22Rv1 (cell line): Measurements from ENCODE around the gene ATP8B3.
A peak's percentile ranks its signal among the peaks of the same experiment; 100 is the strongest.

Experiments
- H3K27ac ChIP-seq: fragments of 450-650 bp; 2 replicates; pipeline ENCODE4 v1.5.1; 2017
- CTCF ChIP-seq: fragments of 450-650 bp; IDR thresholded peaks from 2 replicates; pipeline ENCODE4 v1.5.1; 2017; ENCODE audit warnings: mild to moderate bottlenecking
- ZFX ChIP-seq: fragments of 450-650 bp; IDR thresholded peaks from 2 replicates; pipeline ENCODE4 v1.6.1; 2017; ENCODE audit warnings: antibody characterized with exemption, borderline replicate concordance

Gene ATP8B3

GRCh38 chr19:1770866-1771576 lies 41.1 kb downstream of the ATP8B3 start:
- H3K27ac ChIP-seq, result no peak overlapping the region
- TF ChIP-seq CTCF (no peak), ZFX (no peak)

GRCh38 chr19:1769645-1769985 lies 42.5 kb downstream of the ATP8B3 start:
- H3K27ac ChIP-seq, result no peak overlapping the region
- TF ChIP-seq CTCF (no peak), ZFX (no peak)

- TF ChIP-seq ZFX, result no peak
- TF ChIP-seq CTCF, result no peak
- H3K27ac ChIP-seq, result no peak overlapping the region
These were observed 43.0 kb downstream of the ATP8B3 start for GRCh38 chr19:1768918-1769644.

- TF ChIP-seq ZFX (no peak), CTCF (no peak)
These were observed 43.8 kb downstream of the ATP8B3 start for GRCh38 chr19:1768248-1768647.

GRCh38 chr19:1767464-1767933 lies 44.6 kb downstream of the ATP8B3 start:
- no peak overlapping the region for H3K27ac ChIP-seq
- no peak for TF ChIP-seq ZFX
- peak; percentile 98 for TF ChIP-seq CTCF

More at GRCh38 chr19:1768248-1768647, 43.8 kb downstream of the ATP8B3 start:
- no peak overlapping the region for H3K27ac ChIP-seq

- TF ChIP-seq CTCF, result no peak
- no peak for TF ChIP-seq ZFX
- H3K27ac ChIP-seq, result no peak overlapping the region
These were observed 45.2 kb downstream of the ATP8B3 start for GRCh38 chr19:1766800-1767352.
